Stomach (tissue), 9 donors: Measurements from ENCODE around the gene FGFBP1. TPM values are rescaled to one million over a fixed set of nuclear protein-coding genes. Genes with fewer than 3 reads are reported as not detected.

ENCODE experiments used
- DNase-seq, 2 donors: peaks; one replicate each; pipeline versions ENCODE4 v3.0.0 to v3.0.0-alpha.2; 2013 to 2019
- H3K27ac ChIP-seq, 5 donors: fragments of 200-600 bp in 4 of 5; sonication (generic) in 4 of 5; one replicate each; pipeline ENCODE4 v1.5.1; 2013 to 2019; ENCODE audit warnings: mild to moderate bottlenecking in 1 of 5, moderate library complexity in 1 of 5
- H3K27me3 ChIP-seq, 3 donors: fragments of 200-600 bp; sonication (generic); one replicate each; pipeline ENCODE4 v1.5.1; 2017 to 2019; ENCODE audit warnings: mixed run types in 1 of 3
- H3K36me3 ChIP-seq, 4 donors: fragments of 200-600 bp; sonication (generic); 1 replicate in 3 of 4; 2 replicates in 1 of 4; pipeline ENCODE4 v1.5.1; 2016 to 2019
- H3K4me1 ChIP-seq, 4 donors: fragments of 200-600 bp; sonication (generic); one replicate each; pipeline ENCODE4 v1.5.1; 2016 to 2019
- H3K4me3 ChIP-seq, 4 donors: fragments of 200-600 bp; sonication (generic) in 3 of 4; one replicate each; pipeline ENCODE4 v1.5.1; 2016 to 2019; ENCODE audit warnings: mild to moderate bottlenecking in 1 of 4
- H3K9me3 ChIP-seq, 4 donors: fragments of 200-600 bp; sonication (generic); one replicate each; pipeline ENCODE4 v1.5.1; 2016 to 2019
- EP300 ChIP-seq: sonication (generic); formaldehyde crosslinking; IDR thresholded peaks from one replicate; pipeline ENCODE4 v1.6.1; 2017; ENCODE audit warnings: antibody characterized with exemption
- POLR2A ChIP-seq, 4 donors: fragments of 450-650 bp; IDR thresholded peaks; one replicate each; pipeline ENCODE4 v1.6.1; 2016; ENCODE audit warnings: antibody characterized with exemption in 4 of 4, control low read depth in 2 of 4, mild to moderate bottlenecking in 1 of 4, moderate library complexity in 1 of 4
- POLR2AphosphoS5 ChIP-seq, 3 donors: sonication (generic); formaldehyde crosslinking; IDR thresholded peaks; one replicate each; pipeline ENCODE4 v1.6.1; 2016; ENCODE audit warnings: antibody characterized with exemption in 3 of 3
- WGBS, 5 donors: extraction: QIAGEN DNeasy Blood & Tissue Kit in 3 of 5; methylation state at CpG; one replicate each; pipeline versions ENCODE4 v1.1.5 to v1.1.7; 2013 to 2018; 5-methylcytosine and 5-hydroxymethylcytosine counted together
- intact Hi-C: fragments of 100-400 bp; cut with DNase I; formaldehyde crosslinking; loops from one replicate; pipeline ENCODE4 v1.15.1; 2023; ENCODE audit warnings: low total_unique reads
- polyA plus RNA-seq, 3 donors: library from polyadenylated mRNA; stranded (reverse); fragments of 200-250 nt; gene quantifications; one replicate each; pipeline ENCODE4 v1.2.3, GENCODE V29; 2013
- total RNA-seq, 5 donors: library from RNA; depleted of rRNA; stranded (reverse); fragments of >200 nt; gene quantifications; one replicate each; pipeline versions ENCODE4 v1.1.0 to v1.2.3, GENCODE V29; 2014 to 2016
- TF ChIP-seq, protein P1 (sequence below), 7 experiments: fragments of 450-650 bp in 4 of 7; fragments of 200-600 bp in 3 of 7; sonication (generic) in 3 of 7; IDR thresholded peaks; one replicate each; pipeline ENCODE4 v1.5.1; 2016 to 2019; ENCODE audit warnings: antibody characterized with exemption in 7 of 7, control low read depth in 2 of 7, mild to moderate bottlenecking in 1 of 7
- donor health status: healthy with polysubstance abuse.
- donor health status: Bipolar disorder and iron deficiency.
- donor health status: healthy.

The FGFBP1 gene
- total and polyA plus RNA-seq, 8 donors, result 0.61 to 105 (median 0.71) TPM; not detected in 4

DNA sequence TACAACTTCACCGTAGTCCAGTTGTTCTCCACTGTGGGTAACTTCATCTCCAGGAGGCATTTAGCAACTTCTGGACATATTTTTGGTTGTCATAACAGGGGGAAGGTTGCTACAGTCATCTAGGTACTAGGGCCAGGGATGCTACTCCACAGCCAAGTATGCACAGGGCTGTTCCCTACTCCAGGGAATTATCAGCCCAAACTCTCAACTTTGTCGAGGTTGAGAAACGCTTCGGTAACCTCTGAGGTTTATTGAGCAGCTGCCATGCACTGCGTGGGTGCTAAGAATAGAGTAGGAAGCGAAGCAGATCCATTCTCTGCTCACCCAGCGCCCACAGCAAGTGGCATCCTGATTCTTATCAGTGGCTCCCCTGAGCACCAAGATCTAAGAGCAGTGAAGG lies 8.2 kb downstream of the FGFBP1 start:
- no peaks in the 10 kb centered on the region for H3K4me1 ChIP-seq
- no peak for TF ChIP-seq POLR2AphosphoS5 (IDR thresholded peaks at IDR 0.05)
- TF ChIP-seq, protein P1, sequence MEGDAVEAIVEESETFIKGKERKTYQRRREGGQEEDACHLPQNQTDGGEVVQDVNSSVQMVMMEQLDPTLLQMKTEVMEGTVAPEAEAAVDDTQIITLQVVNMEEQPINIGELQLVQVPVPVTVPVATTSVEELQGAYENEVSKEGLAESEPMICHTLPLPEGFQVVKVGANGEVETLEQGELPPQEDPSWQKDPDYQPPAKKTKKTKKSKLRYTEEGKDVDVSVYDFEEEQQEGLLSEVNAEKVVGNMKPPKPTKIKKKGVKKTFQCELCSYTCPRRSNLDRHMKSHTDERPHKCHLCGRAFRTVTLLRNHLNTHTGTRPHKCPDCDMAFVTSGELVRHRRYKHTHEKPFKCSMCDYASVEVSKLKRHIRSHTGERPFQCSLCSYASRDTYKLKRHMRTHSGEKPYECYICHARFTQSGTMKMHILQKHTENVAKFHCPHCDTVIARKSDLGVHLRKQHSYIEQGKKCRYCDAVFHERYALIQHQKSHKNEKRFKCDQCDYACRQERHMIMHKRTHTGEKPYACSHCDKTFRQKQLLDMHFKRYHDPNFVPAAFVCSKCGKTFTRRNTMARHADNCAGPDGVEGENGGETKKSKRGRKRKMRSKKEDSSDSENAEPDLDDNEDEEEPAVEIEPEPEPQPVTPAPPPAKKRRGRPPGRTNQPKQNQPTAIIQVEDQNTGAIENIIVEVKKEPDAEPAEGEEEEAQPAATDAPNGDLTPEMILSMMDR (IDR thresholded peaks at IDR 0.05), result no peak
- TF ChIP-seq EP300, result no peak
- no peak for TF ChIP-seq POLR2A (IDR thresholded peaks at IDR 0.05)
- no peaks in the 10 kb centered on the region for H3K9me3 ChIP-seq
- no peaks in the 10 kb centered on the region for H3K36me3 ChIP-seq
- no peak overlapping the region for H3K4me3 ChIP-seq
- 75 to 80% (median 79%) methylated on average over 6 to 7 of the region's 7 CpGs for WGBS, 5 donors
- H3K27ac ChIP-seq, result no peak overlapping the region
- peaks cover 0 to 10% (median 0%) of the 10 kb centered on the region in 3 donors for H3K27me3 ChIP-seq
- intact Hi-C loops, result no loop called here
- no peak for DNase-seq

DNA sequence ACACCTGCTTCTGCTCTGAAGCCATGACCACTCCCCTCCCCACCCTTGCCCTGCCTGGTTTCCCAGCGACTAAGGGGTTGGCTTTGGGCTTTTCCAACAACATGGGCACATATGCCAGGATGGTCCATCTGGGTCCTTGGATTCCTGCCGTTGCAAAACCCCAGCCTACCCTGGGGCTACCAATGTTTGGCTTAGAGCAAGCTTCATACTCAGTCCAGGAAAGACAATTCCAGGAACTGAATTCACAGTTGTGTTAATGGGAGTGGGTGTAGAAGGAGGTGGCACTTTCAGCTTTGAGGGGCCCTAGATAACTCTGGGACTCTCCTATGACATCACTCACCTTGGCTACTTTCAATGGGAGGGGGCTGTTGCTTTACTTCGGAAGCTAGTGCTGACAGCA lies 9.0 kb downstream of the FGFBP1 start:
- no peak overlapping the region for H3K4me3 ChIP-seq
- intact Hi-C loops, result no loop called here
- WGBS, 5 donors, result 62 to 85% (median 68%) methylated on average over 3 of the region's 3 CpGs

DNA sequence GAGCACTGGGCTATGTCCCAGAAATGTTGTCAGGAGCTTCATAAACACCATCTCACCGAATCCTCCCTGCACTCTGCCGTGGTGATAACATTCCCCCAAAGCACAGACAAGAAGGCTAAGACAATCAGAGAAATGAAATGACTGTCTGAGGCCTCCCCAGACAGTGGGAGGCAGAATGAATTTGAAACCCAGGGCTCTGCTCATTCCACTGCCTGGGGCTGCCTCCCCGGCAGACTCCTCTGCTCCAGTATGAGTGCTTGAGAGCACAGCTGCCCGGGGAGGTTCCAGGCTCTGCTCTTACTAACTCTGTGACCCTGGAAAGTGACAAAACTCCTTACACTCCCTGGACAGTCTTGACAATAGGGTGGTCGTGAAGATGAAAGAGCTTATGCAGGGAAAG lies 9.7 kb downstream of the FGFBP1 start:
- Histone ChIP-seq H3K27me3 (peaks cover 0 to 10% (median 0%) of the 10 kb centered on the region in 3 donors), H3K27ac (no peak overlapping the region), H3K36me3 (no peaks in the 10 kb centered on the region), H3K9me3 (no peaks in the 10 kb centered on the region), H3K4me1 (no peaks in the 10 kb centered on the region), H3K4me3 (no peak overlapping the region)
- TF ChIP-seq, protein P1 (IDR thresholded peaks at IDR 0.05), result no peak
- no peak for TF ChIP-seq POLR2A (IDR thresholded peaks at IDR 0.05)
- no peak for TF ChIP-seq POLR2AphosphoS5 (IDR thresholded peaks at IDR 0.05)
- TF ChIP-seq EP300, result no peak
- intact Hi-C loops, result no loop called here
- WGBS, 5 donors, result 60 to 81% (median 78%) methylated on average over 5 of the region's 5 CpGs
- DNase-seq, result no peak

More for the DNA sequence above, 9.0 kb downstream of the FGFBP1 start:
- Histone ChIP-seq H3K36me3 (no peaks in the 10 kb centered on the region), H3K27me3 (peaks cover 0 to 10% (median 0%) of the 10 kb centered on the region in 3 donors), H3K27ac (no peak overlapping the region), H3K9me3 (no peaks in the 10 kb centered on the region), H3K4me1 (no peaks in the 10 kb centered on the region)
- DNase-seq, result no peak
- no peak for TF ChIP-seq POLR2AphosphoS5 (IDR thresholded peaks at IDR 0.05)
- TF ChIP-seq, protein P1 (IDR thresholded peaks at IDR 0.05), result no peak
- TF ChIP-seq POLR2A (IDR thresholded peaks at IDR 0.05), result no peak
- TF ChIP-seq EP300, result no peak

DNA sequence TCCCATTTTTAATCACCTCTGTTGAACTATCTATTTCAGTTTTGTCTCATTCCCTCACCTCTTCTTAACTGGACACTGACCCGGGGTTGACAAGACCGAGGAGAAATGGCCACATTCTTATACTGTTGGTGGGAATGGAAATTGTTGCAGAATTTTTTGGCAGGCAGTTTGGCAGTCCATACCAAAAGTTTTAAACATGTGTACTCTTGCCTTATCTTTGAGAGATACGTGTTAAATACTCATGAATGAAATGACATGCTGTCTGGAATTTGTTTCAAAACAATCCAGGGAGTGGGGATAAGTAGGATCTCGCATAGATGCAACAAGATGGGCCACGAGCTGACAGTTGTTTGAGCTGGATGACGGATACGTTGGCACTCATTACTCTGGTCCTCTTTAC lies 12.1 kb downstream of the FGFBP1 start:
- 34 to 60% (median 38%) methylated on average over 7 of the region's 7 CpGs for WGBS, 5 donors

More for the DNA sequence above, 12.1 kb downstream of the FGFBP1 start:
- Histone ChIP-seq H3K36me3 (no peaks in the 10 kb centered on the region), H3K4me3 (no peak overlapping the region), H3K9me3 (no peaks in the 10 kb centered on the region), H3K4me1 (no peaks in the 10 kb centered on the region), H3K27ac (no peak overlapping the region), H3K27me3 (peaks cover 0 to 6% (median 0%) of the 10 kb centered on the region in 3 donors)
- no peak for DNase-seq
- no peak for TF ChIP-seq POLR2A (IDR thresholded peaks at IDR 0.05)
- TF ChIP-seq POLR2AphosphoS5 (IDR thresholded peaks at IDR 0.05), result no peak
- TF ChIP-seq, protein P1 (IDR thresholded peaks at IDR 0.05), result no peak
- no peak for TF ChIP-seq EP300
- intact Hi-C loops, result no loop called here
